Upper lobe of right lung (tissue), 1 donor: ENCODE data around the gene RASL10B. TPM values are rescaled to one million over a fixed set of nuclear protein-coding genes. Genes with fewer than 3 reads are reported as not detected.

ENCODE experiments used
- ATAC-seq: fragments of 200-7000 bp; cut with Tn5 transposase; one replicate; pipeline ENCODE4 v1.9.1; 2020; ENCODE audit warnings: mild to moderate bottlenecking, moderate library complexity
- DNase-seq: peaks from one replicate; pipeline ENCODE4 v3.0.0-alpha.2; 2020
- H3K27ac ChIP-seq: fragments of 200-600 bp; one replicate; pipeline ENCODE4 v1.8.0; 2022
- H3K27me3 ChIP-seq: fragments of 200-600 bp; one replicate; pipeline ENCODE4 v1.8.0; 2022; ENCODE audit warnings: mild to moderate bottlenecking
- H3K36me3 ChIP-seq: fragments of 200-600 bp; one replicate; pipeline ENCODE4 v1.8.0; 2022
- H3K4me1 ChIP-seq: fragments of 200-600 bp; one replicate; pipeline ENCODE4 v1.8.0; 2022
- H3K4me3 ChIP-seq: fragments of 200-600 bp; one replicate; pipeline ENCODE4 v1.8.0; 2022; ENCODE audit warnings: mild to moderate bottlenecking
- H3K9me3 ChIP-seq: fragments of 200-600 bp; one replicate; pipeline ENCODE4 v1.8.0; 2022
- intact Hi-C: fragments of 100-400 bp; cut with DNase I; formaldehyde crosslinking; loops from one replicate; pipeline ENCODE4 v1.11.0; 2022
- total RNA-seq: library from RNA; stranded (reverse); fragmentation: NEBNext Ultra II Directional; extraction: Animal tissue kit (Norgen Biotek cat#: 25700); gene quantifications from one replicate; pipeline ENCODE4 v1.2.1, GENCODE V29; 2021
- TF ChIP-seq, protein P1 (sequence below): fragments of 200-600 bp; IDR thresholded peaks from one replicate; pipeline ENCODE4 v1.8.0; 2022; ENCODE audit warnings: antibody characterized with exemption
- donor health status: DM: no; HTN: yes; CAD: no; lungs with severe emphysema.

Gene RASL10B
- total RNA-seq, 1 donor from 2014 or later: 2.2 TPM

GRCh38 chr17:35766903-35767510 is 35.6 kb downstream of the RASL10B start:
- Histone ChIP-seq H3K9me3 (no peaks in the 10 kb centered on the region), H3K4me3 (no peak overlapping the region), H3K27me3 (no peaks in the 10 kb centered on the region), H3K27ac (no peak overlapping the region), H3K36me3 (no peaks in the 10 kb centered on the region), H3K4me1 (peaks cover 5% of the 10 kb centered on the region)
- peak; percentile 9 for ATAC-seq
- TF ChIP-seq, protein P1, sequence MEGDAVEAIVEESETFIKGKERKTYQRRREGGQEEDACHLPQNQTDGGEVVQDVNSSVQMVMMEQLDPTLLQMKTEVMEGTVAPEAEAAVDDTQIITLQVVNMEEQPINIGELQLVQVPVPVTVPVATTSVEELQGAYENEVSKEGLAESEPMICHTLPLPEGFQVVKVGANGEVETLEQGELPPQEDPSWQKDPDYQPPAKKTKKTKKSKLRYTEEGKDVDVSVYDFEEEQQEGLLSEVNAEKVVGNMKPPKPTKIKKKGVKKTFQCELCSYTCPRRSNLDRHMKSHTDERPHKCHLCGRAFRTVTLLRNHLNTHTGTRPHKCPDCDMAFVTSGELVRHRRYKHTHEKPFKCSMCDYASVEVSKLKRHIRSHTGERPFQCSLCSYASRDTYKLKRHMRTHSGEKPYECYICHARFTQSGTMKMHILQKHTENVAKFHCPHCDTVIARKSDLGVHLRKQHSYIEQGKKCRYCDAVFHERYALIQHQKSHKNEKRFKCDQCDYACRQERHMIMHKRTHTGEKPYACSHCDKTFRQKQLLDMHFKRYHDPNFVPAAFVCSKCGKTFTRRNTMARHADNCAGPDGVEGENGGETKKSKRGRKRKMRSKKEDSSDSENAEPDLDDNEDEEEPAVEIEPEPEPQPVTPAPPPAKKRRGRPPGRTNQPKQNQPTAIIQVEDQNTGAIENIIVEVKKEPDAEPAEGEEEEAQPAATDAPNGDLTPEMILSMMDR: peak; percentile 62
- intact Hi-C loops: loop anchor here (5.0 kb wide), 1 partner anchor 40 kb away; the partner anchor contains the start of gene TAF15
- DNase-seq: no peak

DNA sequence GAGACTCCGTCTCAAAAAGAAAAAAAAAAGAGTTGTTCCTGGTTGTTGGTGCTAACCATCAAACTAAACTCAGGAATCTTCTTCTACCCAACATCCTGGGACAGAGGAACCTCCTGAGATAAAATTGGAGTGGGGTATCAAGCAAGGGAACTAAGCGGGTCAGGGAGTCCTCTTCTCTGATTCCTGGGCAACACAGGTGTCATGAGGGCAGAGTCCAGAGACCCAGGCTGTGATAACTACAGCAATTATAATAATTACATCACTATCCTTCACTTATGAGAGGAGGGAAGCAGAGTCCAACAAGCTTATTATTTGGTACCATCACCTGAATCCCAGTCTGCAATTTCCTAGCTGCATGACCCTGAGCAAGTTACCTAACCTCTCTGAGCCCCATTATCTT is 37.4 kb downstream of the RASL10B start:
- ATAC-seq (no peak), DNase-seq (no peak)
- H3K36me3 ChIP-seq: no peaks in the 10 kb centered on the region
- no peaks in the 10 kb centered on the region for H3K9me3 ChIP-seq
- H3K4me3 ChIP-seq: no peak overlapping the region
- intact Hi-C loops: loop anchor here (5.0 kb wide), 1 partner anchor 39 kb away; the partner anchor contains the start of gene TAF15
- TF ChIP-seq, protein P1: no peak
- peaks cover 9% of the 10 kb centered on the region for H3K4me1 ChIP-seq
- no peaks in the 10 kb centered on the region for H3K27me3 ChIP-seq
- H3K27ac ChIP-seq: no peak overlapping the region

- intact Hi-C loops: loop anchor here (5.0 kb wide), 1 partner anchor 37 kb away; the partner anchor contains the start of gene TAF15
These were observed 38.6 kb downstream of the RASL10B start for GRCh38 chr17:35769895-35770486.

GRCh38 chr17:35773129-35773528 is 41.7 kb downstream of the RASL10B start:
- Histone ChIP-seq H3K36me3 (no peaks in the 10 kb centered on the region), H3K4me3 (no peak overlapping the region), H3K27me3 (no peaks in the 10 kb centered on the region), H3K27ac (peak overlapping the region; percentile 70), H3K9me3 (no peaks in the 10 kb centered on the region), H3K4me1 (peaks cover 43% of the 10 kb centered on the region)
- DNase-seq (no peak), ATAC-seq (no peak)
- TF ChIP-seq, protein P1: no peak
- intact Hi-C loops: no loop called here

More at GRCh38 chr17:35769895-35770486, 38.6 kb downstream of the RASL10B start:
- DNase-seq (no peak), ATAC-seq (no peak)
- no peak overlapping the region for H3K4me3 ChIP-seq
- no peaks in the 10 kb centered on the region for H3K36me3 ChIP-seq
- H3K4me1 ChIP-seq: peaks cover 16% of the 10 kb centered on the region
- TF ChIP-seq, protein P1: peak; percentile 15
- no peaks in the 10 kb centered on the region for H3K9me3 ChIP-seq
- no peaks in the 10 kb centered on the region for H3K27me3 ChIP-seq
- no peak overlapping the region for H3K27ac ChIP-seq

- TF ChIP-seq, protein P1: no peak
- intact Hi-C loops: no loop called here
- Histone ChIP-seq H3K27ac (peak overlapping the region; percentile 70), H3K9me3 (no peaks in the 10 kb centered on the region), H3K4me3 (no peak overlapping the region), H3K27me3 (no peaks in the 10 kb centered on the region), H3K36me3 (no peaks in the 10 kb centered on the region), H3K4me1 (peaks cover 43% of the 10 kb centered on the region)
- ATAC-seq (peak; percentile 75), DNase-seq (peak; percentile 66)
These were observed 42.4 kb downstream of the RASL10B start for GRCh38 chr17:35773679-35774425.
